ENCODE data around the gene TRPM6.
"Not testable (repeated sequence)": the region's sequence is repeated elsewhere in the genome, so short reads cannot be mapped to it uniquely, and the experiment has no call there.

TRPM6 gene

GRCh38 chr9:74867483-74867882, 20.2 kb downstream of the TRPM6 start:
- TF ChIP-seq CTCF (IDR thresholded peaks at IDR 0.05; ENCODE audit: low read depth, low read length): no peak
- no peak overlapping the region for H3K4me3 ChIP-seq (ENCODE audit: low read depth, low read length)

GRCh38 chr9:74865177-74865576, 22.5 kb downstream of the TRPM6 start:
- TF ChIP-seq CTCF (IDR thresholded peaks at IDR 0.05; ENCODE audit: low read depth, low read length): no peak
- H3K4me3 ChIP-seq (ENCODE audit: low read depth, low read length): no peak overlapping the region

GRCh38 chr9:74861773-74862474, 25.8 kb downstream of the TRPM6 start:
- no peak overlapping the region for H3K4me3 ChIP-seq (ENCODE audit: low read depth, low read length)
- TF ChIP-seq CTCF (IDR thresholded peaks at IDR 0.05; ENCODE audit: low read depth, low read length): no peak

GRCh38 chr9:74861071-74861470, 26.6 kb downstream of the TRPM6 start:
- no peak for TF ChIP-seq CTCF (IDR thresholded peaks at IDR 0.05; ENCODE audit: low read depth, low read length)
- no peak overlapping the region for H3K4me3 ChIP-seq (ENCODE audit: low read depth, low read length)

GRCh38 chr9:74860247-74860646, 27.5 kb downstream of the TRPM6 start:
- not testable (repeated sequence) for H3K4me3 ChIP-seq (ENCODE audit: low read depth, low read length)

- no peak overlapping the region for H3K4me3 ChIP-seq (ENCODE audit: low read depth, low read length)
- no peak for TF ChIP-seq CTCF (IDR thresholded peaks at IDR 0.05; ENCODE audit: low read depth, low read length)
Observed at GRCh38 chr9:74859786-74860185, 27.9 kb downstream of the TRPM6 start.

- no peak overlapping the region for H3K4me3 ChIP-seq (ENCODE audit: low read depth, low read length)
- TF ChIP-seq CTCF (IDR thresholded peaks at IDR 0.05; ENCODE audit: low read depth, low read length): no peak
Observed at GRCh38 chr9:74858751-74859414, 28.8 kb downstream of the TRPM6 start.
